NCI-H2081 treated with DMSO at 0.1 percent for 48 hours (cell line): ENCODE results near the gene ADCK1.
"Not testable (repeated sequence)": the region's sequence is repeated elsewhere in the genome, so short reads cannot be mapped to it uniquely, and the experiment has no call there.

Experiments
- DNase-seq: peaks from one replicate; lab custom pipeline; 2025; lab: John Stamatoyannopoulos, UW

Gene ADCK1

DNA sequence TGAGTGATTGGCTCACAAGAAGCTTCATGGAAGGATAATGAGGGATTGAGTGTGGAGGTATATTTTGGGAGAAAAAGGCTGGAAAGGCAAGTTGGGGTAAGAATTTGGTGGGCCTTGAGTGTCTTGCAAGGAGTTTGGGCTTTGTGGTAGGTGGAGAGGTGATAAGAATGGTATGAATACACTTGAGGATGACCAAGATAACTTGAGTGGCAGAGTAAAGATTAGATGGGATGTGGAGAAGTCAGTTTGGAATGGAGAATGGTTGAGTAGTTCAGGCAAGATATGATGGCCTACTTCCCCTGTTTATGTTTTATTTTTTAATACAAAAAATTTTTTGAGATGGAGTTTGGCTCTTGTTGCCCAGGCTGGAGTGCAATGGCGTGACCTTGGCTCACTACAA is 9.1 kb downstream of the ADCK1 start:
- no peak for DNase-seq

DNA sequence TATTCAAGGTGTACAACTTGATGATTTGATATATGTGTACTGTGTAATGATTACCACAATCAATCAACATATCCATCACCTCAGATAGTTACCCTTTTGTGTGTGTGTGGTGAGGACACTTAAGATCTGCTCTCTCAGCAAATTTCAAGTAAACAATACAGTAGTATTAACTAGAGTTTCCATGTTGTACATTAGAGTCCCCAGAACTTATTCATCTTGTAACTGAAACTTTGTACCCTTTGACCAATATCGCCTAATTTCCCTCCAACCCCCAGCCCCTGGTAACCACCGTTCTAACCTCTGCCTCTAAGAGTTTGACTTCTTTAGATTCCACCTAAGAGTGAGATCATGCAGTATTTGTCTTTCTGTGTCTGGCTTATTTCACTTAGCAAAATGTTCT is 12.1 kb downstream of the ADCK1 start:
- DNase-seq, result no peak

DNA sequence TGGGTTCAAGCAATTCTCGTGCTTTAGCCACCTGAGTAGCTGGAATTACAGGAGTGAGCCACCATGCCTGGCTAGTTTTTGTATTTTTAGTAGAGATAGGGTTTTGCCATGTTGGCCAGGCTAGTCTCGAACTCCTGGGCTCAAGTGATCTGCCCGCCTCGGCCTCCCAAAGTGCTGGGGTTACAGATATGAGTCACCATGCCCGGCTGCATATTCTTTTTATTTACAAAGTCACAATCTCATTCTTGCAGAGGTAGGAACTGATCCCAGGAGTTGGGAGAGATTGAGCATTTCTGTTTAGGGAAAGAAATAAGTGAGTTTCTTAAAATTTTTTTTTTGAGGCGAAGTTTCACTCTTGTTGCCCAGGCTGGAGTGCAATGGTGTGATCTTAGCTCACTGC is 12.8 kb downstream of the ADCK1 start:
- DNase-seq, result not testable (repeated sequence)

DNA sequence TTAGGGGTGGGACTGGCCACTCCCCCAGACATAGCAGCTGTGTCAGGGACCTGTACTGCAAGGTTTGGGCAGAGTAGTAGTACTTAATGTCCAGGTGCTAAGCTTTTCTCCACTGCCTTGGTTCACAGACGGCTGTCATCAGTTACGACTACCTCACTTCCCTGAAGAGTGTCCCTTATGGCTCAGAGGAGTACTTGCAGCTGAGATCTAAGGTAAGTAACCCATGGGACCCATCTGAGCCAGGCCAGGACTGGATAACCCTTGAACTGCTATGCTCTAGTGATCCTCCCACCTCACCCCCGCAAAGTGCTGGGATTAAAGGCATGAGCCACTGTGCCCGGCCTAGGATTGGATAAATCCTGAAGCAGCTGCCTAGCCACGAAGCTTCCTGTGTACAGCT is 22.4 kb downstream of the ADCK1 start:
- DNase-seq, result no peak

DNA sequence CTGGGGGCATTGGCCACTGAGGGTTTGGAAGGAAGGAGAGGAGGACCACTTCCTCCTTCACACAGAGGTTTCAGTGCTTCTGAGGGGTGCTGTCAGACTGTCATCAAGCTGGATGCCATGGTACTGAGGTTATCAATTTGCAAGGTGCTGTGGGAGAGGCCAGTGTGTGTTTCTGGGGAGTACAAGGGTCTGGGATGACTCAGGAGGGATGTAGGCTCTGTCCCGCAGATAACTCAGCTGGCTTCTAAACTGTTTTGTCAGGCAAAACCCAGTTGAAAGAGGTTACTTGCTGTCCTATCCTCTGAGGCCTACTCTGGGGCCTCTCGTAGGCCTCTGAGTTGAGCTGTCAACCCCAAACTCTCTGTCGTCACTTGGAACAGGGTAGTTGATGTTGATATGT is 22.8 kb downstream of the ADCK1 start:
- DNase-seq, result no peak

DNA sequence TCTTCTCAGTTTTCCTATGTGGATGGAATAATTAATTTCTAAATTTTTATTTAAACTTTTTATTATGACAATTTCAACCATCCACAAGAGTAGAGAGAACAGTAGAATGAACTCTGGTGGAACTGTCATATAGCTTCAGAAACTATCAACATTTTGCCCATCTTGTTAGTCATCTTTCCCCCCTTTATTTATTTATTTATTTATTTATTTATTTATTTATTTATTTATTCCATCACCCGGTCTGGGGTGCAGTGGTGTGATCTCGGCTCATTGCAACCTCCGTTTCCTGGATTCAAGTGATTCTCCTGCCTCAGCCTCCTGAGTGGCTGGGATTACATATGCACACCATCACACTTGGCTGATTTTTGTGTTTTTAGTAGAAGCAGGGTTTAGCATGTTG is 23.5 kb downstream of the ADCK1 start:
- DNase-seq, result no peak

DNA sequence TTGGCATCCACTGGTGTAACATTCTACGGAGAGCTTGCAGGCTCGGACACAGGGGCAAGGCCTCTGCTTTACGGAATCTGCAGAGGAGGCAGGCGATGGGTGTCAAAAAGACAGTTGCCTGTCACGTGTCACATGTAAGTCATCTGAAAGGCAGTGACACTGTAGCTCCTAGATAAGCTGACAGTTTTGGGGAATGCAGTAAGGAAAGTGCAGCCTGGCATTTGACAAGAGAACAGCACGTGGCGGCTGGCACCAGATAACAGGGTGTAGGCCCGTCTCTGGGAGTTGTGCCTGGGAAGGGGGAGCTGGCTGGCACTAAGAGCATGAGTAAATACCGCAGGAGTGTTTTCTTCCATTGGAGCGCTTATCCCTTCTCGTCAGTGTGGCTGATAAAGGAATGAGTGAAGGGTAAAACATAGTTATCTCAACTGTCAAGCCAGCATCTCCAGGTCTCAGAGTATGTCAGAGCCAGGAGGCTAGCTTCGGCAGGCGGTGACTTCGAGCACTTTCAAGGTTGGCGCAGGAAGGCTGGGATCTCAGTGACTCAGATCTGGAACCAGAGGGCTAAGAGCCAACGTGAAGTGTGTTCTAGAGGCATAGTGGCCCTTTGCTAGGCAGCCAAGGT is 26.1 kb downstream of the ADCK1 start:
- DNase-seq, result no peak

DNA sequence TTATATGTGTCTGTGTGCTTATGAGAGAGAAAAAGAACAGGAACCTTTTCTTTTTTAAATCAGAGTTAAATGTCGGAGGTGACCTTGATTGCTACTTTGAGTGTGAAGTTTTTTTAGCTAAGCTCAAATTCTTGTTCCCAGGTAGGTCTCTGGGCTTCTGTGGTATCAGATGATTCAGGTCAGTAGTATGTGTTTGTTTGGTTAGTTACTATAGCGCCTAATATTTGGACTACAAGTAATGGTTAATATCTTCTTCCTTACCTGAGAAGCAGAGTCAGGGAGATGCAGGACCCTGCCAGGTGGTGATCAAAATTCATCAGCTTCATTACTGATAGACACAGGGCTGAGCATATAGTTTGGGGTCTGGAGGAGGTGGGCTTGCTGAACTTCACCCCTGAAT is 30.8 kb downstream of the ADCK1 start:
- DNase-seq, result no peak

DNA sequence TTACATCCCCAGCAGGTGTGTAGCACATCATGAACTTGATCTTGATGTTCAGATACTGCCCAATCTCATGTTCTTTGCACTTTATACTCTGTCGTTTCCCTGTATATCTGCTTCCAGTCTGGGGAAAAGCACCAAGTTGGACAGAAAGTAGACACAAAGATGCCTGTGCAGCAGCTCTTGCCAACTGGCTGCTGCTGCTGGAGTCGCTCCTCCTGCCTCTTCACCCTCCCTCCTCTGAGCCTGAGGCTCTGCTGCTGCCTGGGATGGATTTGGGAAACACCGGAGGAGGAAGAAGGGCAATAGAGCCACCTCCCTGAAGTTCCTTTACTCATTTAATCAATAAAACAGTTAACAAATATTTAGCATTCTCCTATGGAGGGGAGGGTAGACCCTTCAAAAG is 32.4 kb downstream of the ADCK1 start:
- DNase-seq, result no peak

DNA sequence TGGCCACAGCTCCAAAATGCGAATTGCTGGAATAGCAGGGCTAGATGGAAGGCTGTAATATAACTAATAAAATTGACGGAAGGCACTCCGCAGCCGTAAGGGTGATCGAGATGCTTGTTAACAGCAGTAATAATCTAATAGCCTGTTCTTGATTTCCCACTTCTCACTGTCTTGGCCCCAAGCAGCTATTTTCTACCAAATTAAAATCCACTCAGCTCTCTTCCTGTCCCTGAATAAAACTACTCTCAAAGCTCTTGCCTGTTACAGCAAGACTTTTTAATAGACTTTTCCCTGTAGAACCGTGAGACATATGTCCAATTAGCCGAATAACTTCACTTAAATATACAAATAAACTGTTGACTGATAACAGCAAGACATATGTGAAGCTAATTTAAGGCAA is 38.0 kb downstream of the ADCK1 start:
- no peak for DNase-seq

DNA sequence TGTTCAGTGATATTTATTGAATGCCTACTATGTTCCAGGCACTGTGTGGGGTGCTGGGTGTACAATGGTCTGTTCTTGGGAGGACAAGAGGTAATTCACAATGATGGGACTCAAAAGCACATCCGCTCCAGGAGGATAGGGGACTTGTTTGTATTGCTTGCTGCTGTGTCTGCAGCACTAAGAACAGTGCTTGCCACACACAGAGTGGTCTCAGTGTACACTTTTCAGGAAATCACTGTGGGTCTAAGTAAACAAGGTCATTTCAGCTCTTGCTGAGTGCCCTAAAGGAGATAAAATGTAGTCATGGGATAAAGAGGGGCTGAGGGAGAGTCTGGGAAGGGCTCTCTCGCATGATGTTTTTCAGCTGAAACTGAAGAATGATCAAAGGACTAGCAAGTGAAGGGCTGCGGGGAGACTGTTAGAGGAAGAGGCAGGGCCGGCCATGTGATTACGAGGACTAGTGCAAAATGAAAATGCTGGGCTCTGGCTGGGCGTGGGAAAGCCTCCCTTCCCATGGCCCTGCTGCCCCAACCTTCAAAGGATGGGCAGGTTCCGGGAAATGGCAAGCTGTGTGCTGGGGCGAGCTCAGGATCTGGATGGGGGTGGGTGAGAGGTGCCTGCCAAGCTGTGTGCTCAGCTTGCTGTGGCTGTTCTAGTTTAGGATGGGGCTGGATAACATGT is 39.1 kb downstream of the ADCK1 start:
- DNase-seq, result no peak

DNA sequence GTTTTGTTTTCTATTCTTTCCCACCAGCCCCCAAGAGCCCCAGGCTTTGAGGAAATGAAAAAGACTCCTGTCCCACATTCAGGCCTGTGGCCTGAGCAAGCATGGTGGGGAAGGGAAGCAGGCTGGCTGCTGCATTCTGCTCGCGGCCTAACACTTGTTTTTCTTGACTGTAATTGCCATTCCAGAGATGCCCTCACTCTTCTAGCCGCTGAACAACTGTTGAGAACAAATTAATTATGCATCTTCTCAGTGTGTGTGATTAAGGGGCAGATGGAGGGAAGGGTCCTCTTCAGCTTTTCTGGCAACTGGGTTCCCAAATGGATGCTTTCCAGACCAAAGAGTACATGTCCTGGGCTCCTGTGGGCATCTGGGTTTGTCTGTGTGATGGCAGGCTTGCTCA is 43.3 kb downstream of the ADCK1 start:
- no peak for DNase-seq

DNA sequence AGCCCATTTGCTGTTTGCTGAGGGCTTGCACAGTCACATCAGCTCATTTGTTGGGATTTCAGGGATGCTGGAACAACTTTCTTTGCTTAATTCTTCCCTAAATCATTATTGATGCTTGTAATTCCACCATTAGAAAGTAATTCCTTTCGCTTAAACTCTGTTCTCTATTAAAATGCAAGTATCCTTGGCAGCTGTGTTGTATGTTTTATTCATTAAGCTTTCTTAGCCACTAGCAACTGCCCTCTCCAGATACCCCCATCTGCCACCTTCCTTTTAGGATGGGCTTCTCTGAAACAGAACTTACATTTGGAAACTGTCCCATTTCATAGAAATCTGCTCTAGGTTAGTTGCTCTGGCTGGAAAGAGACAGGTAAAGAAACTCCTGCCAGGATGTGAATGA is 43.7 kb downstream of the ADCK1 start:
- no peak for DNase-seq

DNA sequence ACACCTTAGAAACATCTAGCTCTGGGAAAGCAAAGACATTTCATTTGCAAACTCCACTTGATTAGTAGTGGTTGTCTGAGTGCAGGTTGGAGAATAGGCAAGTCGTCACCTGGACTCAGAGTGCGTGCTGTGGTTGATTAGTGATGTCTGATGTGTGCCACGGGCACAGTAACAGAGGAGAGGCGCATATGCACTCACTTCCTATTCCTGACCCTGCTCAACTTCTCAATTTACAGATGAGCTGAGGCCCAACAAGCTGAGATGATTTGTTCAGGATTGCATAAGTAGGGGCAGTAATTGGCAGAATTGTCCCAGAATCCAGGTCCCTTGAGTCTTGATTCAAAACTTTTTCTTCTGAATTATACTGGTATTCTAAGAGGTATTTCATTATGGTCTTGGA is 44.9 kb downstream of the ADCK1 start:
- no peak for DNase-seq

DNA sequence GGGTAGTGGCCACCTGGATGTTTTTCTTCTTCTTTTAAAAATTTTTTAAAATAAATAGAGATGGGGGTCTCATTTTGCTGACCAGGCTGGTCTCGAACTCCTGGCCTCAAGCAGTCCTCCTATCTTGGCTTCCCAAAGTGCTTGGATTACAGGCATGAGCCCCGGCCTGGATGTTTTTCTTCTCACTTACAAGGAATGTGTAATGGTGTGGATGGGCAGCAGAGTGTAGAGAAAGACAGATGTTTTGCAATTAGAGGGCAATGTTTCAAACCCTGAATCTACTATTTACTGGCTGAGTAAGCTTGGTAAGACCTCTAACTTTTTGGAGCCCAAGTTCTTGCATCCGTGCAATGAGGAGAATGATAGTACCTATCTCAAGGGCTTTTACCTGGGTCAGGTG is 48.1 kb downstream of the ADCK1 start:
- DNase-seq, result no peak

DNA sequence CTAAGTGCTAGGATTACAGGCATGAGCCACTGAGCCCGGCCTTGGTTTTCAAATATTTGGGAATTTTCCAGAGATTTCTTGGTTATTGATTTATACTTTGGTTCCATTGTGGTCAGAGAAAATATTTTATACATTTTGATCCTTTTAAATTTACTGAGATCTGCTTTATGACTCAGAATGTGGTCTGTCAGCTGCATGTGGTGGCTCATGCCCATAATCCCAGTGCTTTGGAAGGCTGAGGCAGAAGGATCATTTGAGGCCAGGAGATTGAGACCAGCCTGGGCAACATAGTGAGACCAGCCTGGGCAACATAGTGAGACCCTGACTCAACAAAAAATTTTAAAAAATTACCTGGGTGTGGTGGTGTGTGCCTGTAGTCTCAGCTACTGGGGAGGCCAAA is 49.8 kb downstream of the ADCK1 start:
- no peak for DNase-seq

DNA sequence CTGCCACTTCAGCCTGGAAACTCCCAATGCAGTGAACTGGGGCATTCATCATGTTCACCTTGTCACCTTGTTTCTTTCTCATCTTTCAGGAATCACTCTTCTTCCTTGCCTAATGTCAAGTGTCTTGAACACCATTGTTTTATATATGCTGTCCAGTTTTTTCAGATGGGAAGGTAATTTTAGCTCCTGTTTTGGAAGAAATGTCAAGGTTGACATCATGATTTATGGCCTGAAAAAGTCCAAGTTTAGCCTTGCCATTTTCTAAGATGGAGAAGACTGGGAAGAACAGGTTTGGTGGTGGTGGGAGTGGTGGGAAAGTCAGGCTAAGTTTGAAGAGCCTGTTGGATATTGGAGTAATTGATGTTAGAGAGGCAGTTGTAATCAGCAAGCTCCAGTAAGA is 54.0 kb downstream of the ADCK1 start:
- DNase-seq, result no peak

DNA sequence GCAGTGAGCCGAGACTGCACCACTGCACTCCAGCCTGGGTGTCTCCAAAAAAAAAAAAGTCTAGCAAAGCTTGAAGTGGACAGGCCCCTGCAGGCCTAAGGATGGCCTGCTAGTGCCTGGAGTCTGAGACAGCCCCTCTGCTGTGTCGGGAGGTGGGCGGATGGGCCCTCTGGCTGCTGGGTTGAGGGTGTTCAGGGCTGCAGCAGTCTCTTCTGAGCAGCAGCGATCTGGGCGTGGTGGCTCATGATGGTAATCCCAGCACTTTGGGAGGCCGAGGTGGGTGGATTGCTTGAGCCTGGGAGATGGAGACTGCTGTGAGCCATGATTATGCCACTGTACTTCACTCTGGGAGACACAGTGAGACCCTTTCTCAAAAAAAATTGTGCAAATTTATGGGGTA is 57.0 kb downstream of the ADCK1 start:
- DNase-seq, result no peak

DNA sequence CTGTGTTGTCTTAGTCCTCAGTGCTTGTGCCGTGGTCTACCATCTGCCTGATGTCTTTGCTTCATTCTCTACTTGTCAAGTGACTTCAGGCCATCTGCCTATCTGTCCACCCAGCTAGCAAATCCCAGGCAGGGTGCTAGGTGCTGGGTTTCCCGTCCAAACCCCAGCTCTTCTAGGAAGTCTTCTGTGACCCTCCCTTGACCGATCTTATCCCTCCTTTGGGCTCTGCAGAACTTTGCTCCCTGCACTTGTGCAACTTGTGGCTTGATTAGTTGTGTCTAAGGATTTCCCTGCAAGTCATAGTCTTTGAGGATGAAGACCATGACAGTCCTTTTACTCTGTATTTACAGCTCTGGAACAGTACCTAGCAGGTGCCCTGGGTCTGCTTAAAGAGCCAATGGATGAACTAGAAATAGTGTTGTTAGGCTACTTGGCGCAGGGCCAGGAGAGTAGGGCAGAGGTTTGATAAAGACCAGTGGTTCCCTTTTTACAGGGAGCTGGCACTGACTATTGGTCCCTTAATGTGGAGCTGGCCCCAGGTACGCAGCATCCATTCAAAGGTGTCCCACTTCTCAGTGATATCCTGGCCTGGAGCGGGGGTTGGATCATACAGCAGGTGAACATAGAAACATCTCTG is 60.1 kb downstream of the ADCK1 start:
- DNase-seq, result no peak

DNA sequence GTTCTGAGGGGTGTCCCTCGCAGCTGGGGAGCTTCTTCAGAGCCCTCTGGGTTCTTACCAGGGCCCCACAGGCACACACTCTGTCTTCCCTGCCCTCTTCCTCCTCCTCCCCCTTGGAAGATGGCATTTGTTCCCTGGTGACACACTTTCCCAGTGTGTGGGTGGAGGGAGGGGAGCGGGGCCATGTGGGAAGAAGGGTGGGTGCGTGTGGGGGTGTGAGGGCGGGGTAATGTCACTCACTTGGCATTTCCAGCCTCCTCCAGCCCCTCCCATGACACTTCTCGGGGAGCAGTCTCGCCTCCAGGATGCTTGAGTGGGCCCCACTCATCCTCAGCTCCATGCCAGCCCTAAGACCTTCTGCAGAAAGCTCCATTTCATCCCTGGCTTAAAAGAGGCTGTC is 61.3 kb downstream of the ADCK1 start:
- DNase-seq, result no peak

DNA sequence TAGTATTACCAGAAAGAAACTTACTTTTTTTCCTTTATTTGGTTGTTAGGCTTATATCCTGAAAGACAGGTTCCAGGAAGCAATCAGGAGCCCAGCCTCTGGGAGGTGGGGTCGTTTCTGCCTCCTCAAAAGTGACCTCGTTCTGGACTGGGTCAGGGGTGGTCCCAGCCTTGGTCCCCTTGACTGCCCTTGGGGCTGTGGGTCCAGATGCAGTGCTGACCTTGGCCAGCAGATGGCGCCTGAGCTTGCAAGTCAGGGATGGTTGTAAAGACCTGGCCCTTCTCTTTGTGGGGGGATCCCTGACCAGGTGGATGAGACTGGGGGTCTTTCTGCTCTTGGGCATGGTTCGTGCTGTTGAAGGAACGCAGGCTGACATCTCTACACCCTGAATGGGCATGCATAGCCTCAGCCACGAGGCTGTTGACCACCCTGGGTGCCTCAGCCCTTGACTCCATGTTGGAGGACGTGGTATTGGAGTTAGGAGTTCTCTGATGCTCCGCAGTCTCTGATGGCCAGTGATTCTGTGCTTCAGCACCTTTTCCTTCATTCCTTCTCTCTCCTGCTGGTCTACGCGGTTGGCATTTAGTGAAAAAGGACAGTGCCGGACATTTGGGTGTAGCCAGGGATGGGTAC is 62.4 kb downstream of the ADCK1 start:
- DNase-seq, result no peak

DNA sequence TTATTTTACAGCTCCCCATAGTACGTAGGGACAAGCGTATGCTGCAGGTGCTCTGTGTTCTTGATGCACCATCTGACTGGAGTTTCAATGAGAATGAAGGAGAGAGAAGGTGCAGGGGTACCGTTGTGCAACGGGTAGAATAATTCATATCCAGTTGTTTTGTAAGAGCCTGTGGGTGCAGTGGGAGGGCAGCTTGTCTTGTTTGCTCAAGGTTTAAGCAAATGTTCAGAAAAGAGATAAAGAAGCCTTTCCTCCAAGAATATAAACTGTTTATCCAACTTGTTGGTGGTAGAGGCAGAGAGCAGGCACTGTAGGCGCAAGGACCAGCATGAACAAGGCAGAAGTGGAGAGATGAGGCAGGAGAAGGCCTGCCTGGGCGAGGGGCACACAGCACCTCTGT is 64.2 kb downstream of the ADCK1 start:
- DNase-seq, result no peak

DNA sequence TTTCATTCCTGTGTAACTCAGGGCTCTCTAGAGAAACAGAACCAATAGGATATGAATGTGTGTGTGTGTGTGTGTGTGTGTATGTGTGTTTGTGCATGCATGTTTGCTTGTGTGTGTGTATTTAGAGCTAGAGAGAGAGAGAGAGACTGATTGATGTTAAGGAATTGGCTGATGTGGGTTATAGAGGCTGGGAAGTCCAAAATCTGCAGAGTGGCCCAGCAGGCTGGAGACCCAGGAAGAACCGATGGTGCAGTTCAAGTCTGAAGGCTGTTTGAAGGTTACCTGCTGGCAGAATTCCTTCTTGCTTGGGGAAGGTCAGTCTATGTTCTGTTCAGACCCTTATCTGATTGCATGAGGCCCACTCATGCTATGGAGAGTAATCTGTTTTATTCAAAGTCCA is 64.7 kb downstream of the ADCK1 start:
- DNase-seq, result no peak
